ENCODE results near the gene LEP.

DNA sequence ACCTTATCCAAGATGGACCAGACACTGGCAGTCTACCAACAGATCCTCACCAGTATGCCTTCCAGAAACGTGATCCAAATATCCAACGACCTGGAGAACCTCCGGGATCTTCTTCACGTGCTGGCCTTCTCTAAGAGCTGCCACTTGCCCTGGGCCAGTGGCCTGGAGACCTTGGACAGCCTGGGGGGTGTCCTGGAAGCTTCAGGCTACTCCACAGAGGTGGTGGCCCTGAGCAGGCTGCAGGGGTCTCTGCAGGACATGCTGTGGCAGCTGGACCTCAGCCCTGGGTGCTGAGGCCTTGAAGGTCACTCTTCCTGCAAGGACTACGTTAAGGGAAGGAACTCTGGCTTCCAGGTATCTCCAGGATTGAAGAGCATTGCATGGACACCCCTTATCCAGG lies 13.4 kb downstream of the LEP start:
- TF ChIP-seq CTCF (IDR thresholded peaks at IDR 0.05): no peak
- no peak for TF ChIP-seq POLR2A (IDR thresholded peaks at IDR 0.05)

Data from adrenal gland (tissue), 5 donors.